Osteoblast (primary cell): ENCODE results near the gene RTTN. TPM values are rescaled to one million over a fixed set of nuclear protein-coding genes. Genes with fewer than 3 reads are reported as not detected.

Source experiments
- DNase-seq: peaks from one replicate; pipeline ENCODE4 v3.0.0; 2011; ENCODE audit warnings: low spot score, mixed read lengths; ENCODE audit not compliant: insufficient read length; ENCODE audit errors: missing footprints
- H2AFZ ChIP-seq: 2 replicates; pipeline ENCODE4 v1.6.0; 2011; ENCODE audit warnings: mild to moderate bottlenecking, low read length
- H3K27ac ChIP-seq: 2 replicates; pipeline ENCODE4 v1.5.1; 2011; ENCODE audit warnings: mild to moderate bottlenecking, low read depth, low read length, moderate library complexity
- H3K27me3 ChIP-seq: 2 replicates; pipeline ENCODE4 v1.6.0; 2012; ENCODE audit warnings: mild to moderate bottlenecking, control low read depth, inconsistent platforms, low read length, moderate library complexity; ENCODE audit not compliant: insufficient read depth
- H3K36me3 ChIP-seq: 2 replicates; pipeline ENCODE4 v1.5.1; 2011; ENCODE audit warnings: mild to moderate bottlenecking, low read length, control low read depth, moderate library complexity; ENCODE audit not compliant: insufficient read depth
- H3K4me1 ChIP-seq: 2 replicates; pipeline ENCODE4 v1.5.1; 2011; ENCODE audit warnings: mild to moderate bottlenecking, low read length, control low read depth, moderate library complexity; ENCODE audit not compliant: insufficient read depth
- H3K4me2 ChIP-seq: 2 replicates; pipeline ENCODE4 v1.6.0; 2011; ENCODE audit warnings: mild to moderate bottlenecking, low read length; ENCODE audit not compliant: insufficient read depth
- H3K4me3 ChIP-seq: fragments of 200-600 bp; sonication (generic); 3 replicates; pipeline ENCODE4 v1.5.1; 2012; ENCODE audit warnings: mild to moderate bottlenecking, low read length, inconsistent platforms; ENCODE audit not compliant: insufficient read depth
- H3K79me2 ChIP-seq: 2 replicates; pipeline ENCODE4 v1.6.0; 2012; ENCODE audit warnings: mild to moderate bottlenecking, low read length, control low read depth, inconsistent platforms; ENCODE audit not compliant: insufficient read depth
- H3K9me3 ChIP-seq: 2 replicates; pipeline ENCODE4 v1.5.1; 2011; ENCODE audit warnings: low read depth, low read length, control low read depth
- H4K20me1 ChIP-seq: 2 replicates; pipeline ENCODE4 v1.6.0; 2012; ENCODE audit warnings: mild to moderate bottlenecking, low read length, control low read depth; ENCODE audit not compliant: insufficient read depth
- total RNA-seq: library from RNA; depleted of rRNA; stranded (reverse); fragments of >200 nt; gene quantifications from 2 replicates; pipeline ENCODE4 v1.2.3, GENCODE V29; 2012
- TF ChIP-seq, protein P1 (sequence below): IDR thresholded peaks from 2 replicates; pipeline ENCODE4 v1.5.1; 2011; ENCODE audit warnings: mild to moderate bottlenecking, low read depth, low read length, moderate library complexity; ENCODE audit errors: extremely low read depth

RTTN gene
- total RNA-seq, 1 donor, result 11.2 TPM

DNA sequence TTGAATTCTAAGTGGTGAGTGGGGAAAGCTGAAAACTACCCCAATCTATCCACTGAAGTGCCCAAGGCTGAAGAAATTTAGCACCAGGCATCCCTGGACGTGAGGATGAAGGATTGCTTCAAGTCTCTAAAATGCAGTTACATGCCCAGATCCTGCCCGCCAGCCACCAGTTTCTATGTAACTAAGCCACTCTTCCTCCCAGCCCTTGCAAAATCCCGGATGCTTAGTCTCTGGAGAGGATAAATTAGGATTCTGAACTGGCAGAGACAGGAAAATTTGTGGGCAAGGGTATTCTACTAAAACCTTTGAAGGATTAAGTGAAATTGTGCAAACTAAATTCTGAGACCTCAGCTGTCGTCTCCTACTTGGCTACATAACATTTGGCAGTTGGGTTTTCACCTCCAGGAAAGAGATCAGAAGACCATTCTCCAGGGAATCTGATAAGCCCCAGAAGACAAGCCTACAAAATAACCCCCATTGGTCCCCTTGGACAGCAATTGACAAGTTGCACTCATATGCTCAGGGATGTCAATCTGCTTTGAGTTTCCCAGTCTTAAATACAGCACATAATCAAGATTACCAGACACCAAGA is 163.9 kb downstream of the RTTN start:
- no peak for DNase-seq
- no peak overlapping the region for H2AFZ ChIP-seq
- H3K36me3 ChIP-seq, result no peaks in the 10 kb centered on the region
- no peaks in the 10 kb centered on the region for H3K9me3 ChIP-seq
- H3K27me3 ChIP-seq, result no peaks in the 10 kb centered on the region
- no peak overlapping the region for H3K27ac ChIP-seq
- no peaks in the 10 kb centered on the region for H3K79me2 ChIP-seq
- H3K4me1 ChIP-seq, result peaks cover 27% of the 10 kb centered on the region
- no peak overlapping the region for H3K4me2 ChIP-seq
- TF ChIP-seq, protein P1, sequence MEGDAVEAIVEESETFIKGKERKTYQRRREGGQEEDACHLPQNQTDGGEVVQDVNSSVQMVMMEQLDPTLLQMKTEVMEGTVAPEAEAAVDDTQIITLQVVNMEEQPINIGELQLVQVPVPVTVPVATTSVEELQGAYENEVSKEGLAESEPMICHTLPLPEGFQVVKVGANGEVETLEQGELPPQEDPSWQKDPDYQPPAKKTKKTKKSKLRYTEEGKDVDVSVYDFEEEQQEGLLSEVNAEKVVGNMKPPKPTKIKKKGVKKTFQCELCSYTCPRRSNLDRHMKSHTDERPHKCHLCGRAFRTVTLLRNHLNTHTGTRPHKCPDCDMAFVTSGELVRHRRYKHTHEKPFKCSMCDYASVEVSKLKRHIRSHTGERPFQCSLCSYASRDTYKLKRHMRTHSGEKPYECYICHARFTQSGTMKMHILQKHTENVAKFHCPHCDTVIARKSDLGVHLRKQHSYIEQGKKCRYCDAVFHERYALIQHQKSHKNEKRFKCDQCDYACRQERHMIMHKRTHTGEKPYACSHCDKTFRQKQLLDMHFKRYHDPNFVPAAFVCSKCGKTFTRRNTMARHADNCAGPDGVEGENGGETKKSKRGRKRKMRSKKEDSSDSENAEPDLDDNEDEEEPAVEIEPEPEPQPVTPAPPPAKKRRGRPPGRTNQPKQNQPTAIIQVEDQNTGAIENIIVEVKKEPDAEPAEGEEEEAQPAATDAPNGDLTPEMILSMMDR, result no peak
- no peak overlapping the region for H3K4me3 ChIP-seq
- H4K20me1 ChIP-seq, result no peaks in the 10 kb centered on the region

DNA sequence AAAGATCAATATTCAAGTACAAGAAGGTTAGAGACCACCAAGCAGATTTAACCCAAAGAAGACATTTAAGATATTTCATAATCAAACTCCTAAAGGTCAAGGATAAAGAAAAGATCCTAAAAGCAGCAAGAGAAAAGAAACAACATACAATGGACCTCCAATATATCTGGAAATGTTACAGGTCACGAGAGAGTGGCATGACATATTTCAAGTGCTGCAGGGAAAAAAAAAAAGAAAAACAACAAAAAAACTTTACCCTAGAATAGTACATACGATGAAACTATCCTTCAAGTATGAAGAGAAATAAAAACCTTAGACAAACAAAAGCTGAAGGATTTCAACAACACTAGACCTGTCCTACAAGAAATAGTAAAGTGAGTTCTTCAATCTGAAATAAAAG is 166.3 kb downstream of the RTTN start:
- no peaks in the 10 kb centered on the region for H4K20me1 ChIP-seq
- no peaks in the 10 kb centered on the region for H3K9me3 ChIP-seq
- DNase-seq, result no peak
- no peak overlapping the region for H2AFZ ChIP-seq
- no peak overlapping the region for H3K4me2 ChIP-seq
- H3K27ac ChIP-seq, result no peak overlapping the region
- TF ChIP-seq, protein P1, result no peak
- no peaks in the 10 kb centered on the region for H3K36me3 ChIP-seq
- H3K79me2 ChIP-seq, result no peaks in the 10 kb centered on the region
- no peak overlapping the region for H3K4me3 ChIP-seq
- H3K27me3 ChIP-seq, result no peaks in the 10 kb centered on the region
- H3K4me1 ChIP-seq, result peaks cover 8% of the 10 kb centered on the region

DNA sequence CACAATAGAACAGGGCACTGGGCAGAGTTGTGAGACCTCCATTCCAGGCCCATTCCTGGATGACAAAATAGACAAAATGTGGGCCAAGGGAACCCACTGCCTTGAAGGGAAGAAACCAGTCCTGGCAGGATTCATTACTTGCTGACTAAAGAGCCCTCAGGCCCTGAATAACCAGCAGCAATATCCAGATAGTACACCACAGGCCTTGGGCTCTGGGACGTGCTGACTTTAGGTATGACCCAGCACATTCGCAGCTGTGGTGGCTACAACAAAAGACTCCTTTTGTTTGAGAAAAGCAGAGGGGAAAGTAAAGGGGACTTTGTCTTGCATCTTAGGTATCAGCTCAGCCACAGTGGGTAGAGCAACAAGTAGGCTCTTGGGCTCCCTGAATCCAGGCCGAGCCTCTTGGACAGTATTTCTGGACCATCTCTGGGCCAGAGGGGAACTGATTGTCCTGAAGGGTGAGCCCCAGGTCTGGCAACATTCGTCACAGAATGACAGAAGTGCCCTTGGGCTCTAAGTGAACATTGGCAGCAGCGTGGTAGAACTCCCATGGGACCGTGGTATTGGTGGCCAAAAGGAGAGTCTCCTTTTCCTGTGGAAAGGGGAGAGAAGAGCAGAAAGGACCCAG is 167.9 kb downstream of the RTTN start:
- TF ChIP-seq, protein P1, result no peak
- Histone ChIP-seq H4K20me1 (no peaks in the 10 kb centered on the region), H3K27ac (no peak overlapping the region), H2AFZ (no peak overlapping the region), H3K9me3 (no peaks in the 10 kb centered on the region), H3K4me1 (no peaks in the 10 kb centered on the region), H3K27me3 (no peaks in the 10 kb centered on the region), H3K36me3 (no peaks in the 10 kb centered on the region), H3K4me3 (no peak overlapping the region), H3K79me2 (no peaks in the 10 kb centered on the region), H3K4me2 (no peak overlapping the region)
- no peak for DNase-seq

DNA sequence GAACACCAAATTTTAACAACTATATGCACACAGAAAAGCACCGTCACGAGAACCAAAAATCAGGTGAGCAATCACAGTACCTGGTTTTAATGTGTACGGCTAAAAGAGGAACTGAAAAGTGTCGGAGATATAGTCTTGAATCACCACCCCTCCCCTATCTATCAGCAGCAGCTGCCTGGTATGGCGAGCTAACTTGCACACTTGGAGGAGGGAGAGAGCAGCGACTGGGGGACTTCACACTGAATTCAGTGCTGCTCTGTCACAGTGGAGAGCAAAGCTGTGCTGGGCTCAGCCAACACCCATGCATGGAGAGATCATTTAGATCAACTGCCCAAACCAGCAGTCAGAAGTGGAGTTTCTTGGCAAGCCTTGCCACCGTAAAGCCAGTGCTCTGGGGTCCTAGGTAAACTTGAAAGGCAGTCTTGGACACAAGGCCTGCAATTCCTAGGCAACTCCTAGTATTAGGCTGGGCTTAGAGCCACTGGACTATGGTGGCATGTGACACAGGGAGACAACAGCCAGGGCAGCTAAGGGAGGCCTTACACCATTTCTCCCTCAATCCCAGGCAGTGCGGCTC is 168.6 kb downstream of the RTTN start:
- DNase-seq, result no peak
- Histone ChIP-seq H4K20me1 (no peaks in the 10 kb centered on the region), H3K9me3 (no peaks in the 10 kb centered on the region), H3K27ac (no peak overlapping the region), H2AFZ (no peak overlapping the region), H3K4me2 (no peak overlapping the region), H3K27me3 (no peaks in the 10 kb centered on the region), H3K36me3 (no peaks in the 10 kb centered on the region), H3K79me2 (no peaks in the 10 kb centered on the region), H3K4me1 (no peaks in the 10 kb centered on the region), H3K4me3 (no peak overlapping the region)
- TF ChIP-seq, protein P1, result no peak
